Stimulated activated naive CD8-positive, alpha-beta T cell treated with anti-CD3 and anti-CD28 coated beads, Interleukin-15, amount 100 ng/mL, for 72 hours (primary cell): ENCODE data around the gene AKAP7.
"Not testable (repeated sequence)": the region's sequence is repeated elsewhere in the genome, so short reads cannot be mapped to it uniquely, and the experiment has no call there.

ENCODE experiments used
- ATAC-seq: fragments of 150-1000 bp; cut with Tn5 transposase; 2 replicates; pipeline ENCODE4 v1.10.0; 2021; ENCODE audit warnings: mild to moderate bottlenecking, moderate library complexity
- DNase-seq, 2 donors: peaks; one replicate each; pipeline ENCODE4 v3.0.0; 2021 to 2022
- H3K27ac Mint-ChIP-seq, 2 donors: one replicate each; pipeline ENCODE4 v1.8.0; 2022; ENCODE audit warnings: mild to moderate bottlenecking in 2 of 2, mixed read lengths in 2 of 2, moderate library complexity in 2 of 2
- H3K27me3 Mint-ChIP-seq: one replicate; pipeline ENCODE4 v1.8.0; 2022; ENCODE audit warnings: mixed read lengths
- H3K4me1 Mint-ChIP-seq: one replicate; pipeline ENCODE4 v1.8.0; 2022; ENCODE audit warnings: mild to moderate bottlenecking, mixed read lengths
- H3K4me3 Mint-ChIP-seq, 2 donors: one replicate each; pipeline ENCODE4 v1.8.0; 2022; ENCODE audit warnings: mild to moderate bottlenecking in 2 of 2, mixed read lengths in 2 of 2, moderate library complexity in 1 of 2
- H3K9me3 Mint-ChIP-seq, 2 donors: one replicate each; pipeline ENCODE4 v1.8.0; 2022; ENCODE audit warnings: mixed read lengths in 2 of 2

AKAP7 gene

DNA sequence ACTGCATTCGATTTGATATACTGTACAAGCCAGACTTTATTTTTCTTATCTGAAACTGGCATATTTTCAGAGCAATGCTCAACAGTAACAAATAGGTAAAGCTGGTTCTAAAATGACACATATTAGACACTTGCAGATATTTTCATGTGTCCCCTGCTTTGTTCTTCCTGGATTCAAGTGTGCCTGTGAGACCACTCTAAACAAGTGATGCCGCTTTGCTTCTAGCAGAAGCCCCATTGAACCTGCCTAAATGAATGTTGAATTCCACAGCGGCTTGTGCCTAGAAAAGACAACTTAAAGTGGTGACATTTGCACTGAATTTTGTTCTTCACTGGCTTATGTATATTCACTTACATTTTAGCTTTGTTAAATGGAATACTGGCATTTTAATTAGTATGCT, 115.7 kb downstream of the AKAP7 start:
- no peak overlapping the region for H3K27ac Mint-ChIP-seq
- peaks cover 52% of the 10 kb centered on the region for H3K4me1 Mint-ChIP-seq
- DNase-seq = no peak
- H3K4me3 Mint-ChIP-seq = peak overlapping the region; percentile 53 to 68
- H3K9me3 Mint-ChIP-seq = no peaks in the 10 kb centered on the region
- ATAC-seq = no peak
- no peaks in the 10 kb centered on the region for H3K27me3 Mint-ChIP-seq

GRCh38 chr6:131251590-131252199, 116.4 kb downstream of the AKAP7 start:
- Mint-ChIP-seq H3K4me1 (peaks cover 49% of the 10 kb centered on the region), H3K27ac (no peak overlapping the region), H3K27me3 (no peaks in the 10 kb centered on the region), H3K4me3 (peak overlapping the region in 1 of 2 donors; percentile 16), H3K9me3 (no peaks in the 10 kb centered on the region)
- no peak for DNase-seq
- no peak for ATAC-seq

GRCh38 chr6:131255434-131255833, 120.2 kb downstream of the AKAP7 start:
- no peak for DNase-seq
- Mint-ChIP-seq H3K27ac (peak overlapping the region in 1 of 2 donors; percentile 34), H3K27me3 (no peaks in the 10 kb centered on the region), H3K9me3 (no peaks in the 10 kb centered on the region), H3K4me3 (no peak overlapping the region), H3K4me1 (peaks cover 46% of the 10 kb centered on the region)
- no peak for ATAC-seq

GRCh38 chr6:131255911-131256310, 120.6 kb downstream of the AKAP7 start:
- H3K27me3 Mint-ChIP-seq = no peaks in the 10 kb centered on the region
- ATAC-seq = no peak
- H3K27ac Mint-ChIP-seq = peak overlapping the region in 1 of 2 donors; percentile 81
- H3K4me1 Mint-ChIP-seq = peaks cover 41% of the 10 kb centered on the region
- no peak for DNase-seq
- H3K9me3 Mint-ChIP-seq = no peaks in the 10 kb centered on the region
- H3K4me3 Mint-ChIP-seq = no peak overlapping the region

DNA sequence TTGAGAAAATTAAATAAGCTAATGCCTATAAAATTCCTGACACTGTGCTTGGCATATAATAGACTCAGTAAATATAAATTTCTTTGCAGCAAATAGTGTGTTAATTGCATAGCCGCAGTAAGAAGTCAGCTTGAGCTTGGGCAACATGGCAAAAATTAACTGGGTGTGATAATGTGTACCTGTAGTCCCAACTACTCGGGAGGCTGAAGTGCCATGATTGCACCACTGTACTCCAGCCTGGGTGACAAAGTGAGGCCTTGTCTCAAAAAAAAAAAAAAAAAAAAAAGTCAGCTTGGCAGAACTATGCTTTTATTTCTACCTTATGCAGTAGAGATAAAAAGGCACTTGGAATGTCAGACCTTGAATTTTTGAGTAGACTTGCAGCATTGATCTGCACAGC, 121.8 kb downstream of the AKAP7 start:
- H3K27me3 Mint-ChIP-seq = no peaks in the 10 kb centered on the region
- H3K27ac Mint-ChIP-seq = no peak overlapping the region
- H3K4me1 Mint-ChIP-seq = peaks cover 29% of the 10 kb centered on the region
- DNase-seq = no peak
- H3K9me3 Mint-ChIP-seq = peaks cover 6% of the 10 kb centered on the region in 2 donors
- no peak overlapping the region for H3K4me3 Mint-ChIP-seq
- ATAC-seq = no peak

GRCh38 chr6:131258010-131258652, 122.9 kb downstream of the AKAP7 start:
- Mint-ChIP-seq H3K4me3 (no peak overlapping the region), H3K27me3 (no peaks in the 10 kb centered on the region), H3K4me1 (peaks cover 20% of the 10 kb centered on the region), H3K27ac (no peak overlapping the region), H3K9me3 (peaks cover 6% of the 10 kb centered on the region in 2 donors)
- no peak for ATAC-seq
- DNase-seq = no peak

- DNase-seq (no peak), ATAC-seq (no peak)
- Mint-ChIP-seq H3K4me3 (no peak overlapping the region), H3K9me3 (peaks cover 6% of the 10 kb centered on the region in 2 donors), H3K4me1 (peaks cover 20% of the 10 kb centered on the region), H3K27me3 (no peaks in the 10 kb centered on the region), H3K27ac (no peak overlapping the region)
Observed at GRCh38 chr6:131258816-131259476, 123.7 kb downstream of the AKAP7 start.

GRCh38 chr6:131260960-131261359, 125.7 kb downstream of the AKAP7 start:
- not testable (repeated sequence) for ATAC-seq, H3K4me1 Mint-ChIP-seq, H3K27me3 Mint-ChIP-seq, H3K27ac Mint-ChIP-seq, DNase-seq, H3K4me3 Mint-ChIP-seq
- H3K9me3 Mint-ChIP-seq = peaks cover 6 to 10% of the 10 kb centered on the region in 2 donors

DNA sequence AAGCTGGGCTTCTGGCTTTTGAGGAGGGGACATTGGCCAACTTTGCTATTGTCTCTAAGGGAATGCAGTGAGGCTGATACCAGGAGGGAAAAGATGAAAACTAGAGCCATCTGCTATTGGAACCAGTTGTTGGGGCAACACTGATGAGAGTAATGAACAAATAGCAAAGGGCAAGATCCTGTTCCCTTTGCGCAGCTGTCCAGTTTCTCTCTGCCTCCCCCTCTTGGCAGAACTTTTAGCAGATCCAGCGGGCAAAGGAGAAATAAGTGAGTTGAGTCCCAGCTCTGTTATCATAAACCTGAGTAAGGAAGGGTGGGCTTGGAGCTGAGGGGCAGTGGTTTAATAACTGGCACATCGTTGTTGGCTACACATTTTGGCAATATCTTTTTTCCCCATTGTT, 126.8 kb downstream of the AKAP7 start:
- no peak for DNase-seq
- H3K4me3 Mint-ChIP-seq = no peak overlapping the region
- ATAC-seq = no peak
- H3K4me1 Mint-ChIP-seq = peaks cover 9% of the 10 kb centered on the region
- H3K9me3 Mint-ChIP-seq = peaks cover 6 to 10% of the 10 kb centered on the region in 2 donors
- no peak overlapping the region for H3K27ac Mint-ChIP-seq
- H3K27me3 Mint-ChIP-seq = no peaks in the 10 kb centered on the region

DNA sequence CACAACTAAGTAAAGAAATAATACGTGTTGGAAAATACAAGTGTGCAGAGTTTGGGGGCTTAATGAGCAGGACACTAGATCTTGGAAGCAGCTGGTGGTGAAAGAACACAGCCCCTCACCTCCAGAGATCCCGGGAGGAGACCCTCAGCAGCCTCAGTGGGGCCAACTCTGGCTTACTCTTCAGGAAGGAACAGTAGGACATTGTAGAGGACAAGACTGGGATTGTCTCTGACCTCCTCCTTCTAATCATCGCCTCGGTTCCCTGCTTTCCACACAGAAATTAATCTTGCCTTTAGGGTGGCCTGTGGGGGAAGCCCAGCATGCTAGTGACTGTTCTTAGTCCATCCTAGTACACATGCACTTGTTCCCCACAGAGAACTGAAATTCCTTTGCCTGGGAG, 130.7 kb downstream of the AKAP7 start:
- no peak for DNase-seq
- no peak for ATAC-seq
- no peak overlapping the region for H3K4me3 Mint-ChIP-seq
- peak overlapping the region in 1 of 2 donors; percentile 19 for H3K27ac Mint-ChIP-seq
- no peaks in the 10 kb centered on the region for H3K27me3 Mint-ChIP-seq
- H3K4me1 Mint-ChIP-seq = peaks cover 9% of the 10 kb centered on the region
- peaks cover 6 to 13% of the 10 kb centered on the region in 2 donors for H3K9me3 Mint-ChIP-seq

GRCh38 chr6:131268303-131268702, 133.0 kb downstream of the AKAP7 start:
- H3K27me3 Mint-ChIP-seq = no peaks in the 10 kb centered on the region
- H3K4me1 Mint-ChIP-seq = peaks cover 9% of the 10 kb centered on the region
- no peak overlapping the region for H3K27ac Mint-ChIP-seq
- ATAC-seq (no peak), DNase-seq (no peak)
- H3K4me3 Mint-ChIP-seq = no peak overlapping the region
- peaks cover 8 to 19% of the 10 kb centered on the region in 2 donors for H3K9me3 Mint-ChIP-seq

DNA sequence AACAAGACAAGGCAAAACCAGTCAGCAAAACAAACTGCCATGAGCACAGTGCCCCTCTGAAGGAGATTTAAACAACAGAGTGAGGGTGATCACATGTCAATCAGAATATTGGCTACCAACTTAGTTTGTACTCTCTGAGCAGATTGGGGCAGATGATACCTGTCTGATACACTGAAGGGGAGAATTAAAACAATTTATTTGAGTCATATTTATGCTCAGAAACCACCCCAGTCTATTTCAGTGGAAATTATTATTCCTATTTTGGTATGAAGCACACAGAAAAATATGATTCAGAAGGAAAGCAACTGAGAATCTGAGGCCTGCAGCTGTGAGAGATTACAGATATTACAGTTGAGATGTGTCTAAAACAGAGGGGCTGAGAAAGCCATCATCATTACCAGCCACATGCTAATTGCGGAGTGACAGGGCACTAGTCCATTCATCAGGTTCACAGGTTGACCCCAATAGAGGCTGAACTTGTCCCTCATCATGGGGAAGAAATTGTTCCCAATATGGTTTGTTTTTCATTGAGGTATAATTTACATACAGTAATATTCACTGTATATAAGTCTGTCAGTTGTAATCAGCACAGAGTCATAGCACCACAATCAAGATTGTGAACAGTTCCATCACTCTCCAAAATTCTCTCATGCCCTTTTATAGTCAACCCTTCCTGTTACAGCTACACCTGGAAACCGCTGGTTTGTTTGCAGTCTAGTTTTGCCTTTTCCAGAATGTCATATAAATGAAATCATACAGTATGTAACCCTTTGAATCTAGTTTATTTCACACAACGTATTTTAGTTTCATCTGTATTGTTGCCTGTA, 134.5 kb downstream of the AKAP7 start:
- Mint-ChIP-seq H3K27me3 (no peaks in the 10 kb centered on the region), H3K27ac (no peak overlapping the region), H3K4me3 (no peak overlapping the region), H3K4me1 (peaks cover 9% of the 10 kb centered on the region), H3K9me3 (peaks cover 17 to 30% of the 10 kb centered on the region in 2 donors)
- DNase-seq = no peak
- ATAC-seq = peak; percentile 78

- H3K27me3 Mint-ChIP-seq = no peaks in the 10 kb centered on the region
- ATAC-seq (no peak), DNase-seq (no peak)
- H3K4me1 Mint-ChIP-seq = peaks cover 9% of the 10 kb centered on the region
- peaks cover 21 to 31% of the 10 kb centered on the region in 2 donors for H3K9me3 Mint-ChIP-seq
- H3K4me3 Mint-ChIP-seq = no peak overlapping the region
- no peak overlapping the region for H3K27ac Mint-ChIP-seq
Observed at GRCh38 chr6:131270534-131270933, 135.3 kb downstream of the AKAP7 start.

DNA sequence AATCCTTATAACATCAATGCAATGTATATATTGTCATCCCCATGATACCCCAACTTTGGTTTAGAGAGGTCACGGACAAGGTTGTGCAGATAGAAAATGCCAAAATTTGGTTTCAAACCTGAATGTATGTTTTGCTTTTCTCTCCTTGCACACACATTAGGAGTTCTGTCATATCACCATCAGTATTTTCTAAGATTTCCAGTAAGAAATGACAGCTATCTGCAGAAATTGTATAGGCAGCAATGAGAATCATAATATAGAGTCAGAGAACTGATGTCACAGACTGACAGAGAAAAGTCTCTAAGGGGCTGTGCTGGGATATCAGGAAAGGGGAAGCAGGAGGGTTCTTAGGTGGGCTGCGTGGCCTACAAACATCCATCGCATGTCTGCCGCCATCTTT, 140.0 kb downstream of the AKAP7 start:
- Mint-ChIP-seq H3K4me3 (no peak overlapping the region), H3K27me3 (no peaks in the 10 kb centered on the region), H3K4me1 (peaks cover 8% of the 10 kb centered on the region), H3K9me3 (peaks cover 34 to 38% of the 10 kb centered on the region in 2 donors), H3K27ac (no peak overlapping the region)
- DNase-seq (no peak), ATAC-seq (no peak)

DNA sequence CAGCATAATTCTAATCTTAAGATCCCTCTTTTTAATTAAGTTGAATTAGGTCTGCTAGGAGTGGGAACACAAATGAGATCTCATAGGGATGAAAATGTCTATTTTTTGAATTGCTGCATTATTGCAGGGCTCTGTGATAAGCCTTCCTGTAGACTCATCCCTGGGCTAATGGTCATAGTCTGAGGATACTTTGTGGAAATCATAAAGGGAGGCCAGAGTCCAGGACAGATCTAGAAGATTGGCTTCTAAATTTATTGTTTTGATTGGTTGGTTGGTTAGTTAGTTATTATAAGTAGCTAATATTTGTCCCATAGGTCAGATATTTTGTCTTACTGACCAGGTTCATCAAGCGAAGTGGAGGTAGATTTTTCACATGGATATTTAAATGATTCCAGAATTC, 142.3 kb downstream of the AKAP7 start:
- H3K4me1 Mint-ChIP-seq = peaks cover 24% of the 10 kb centered on the region
- ATAC-seq (no peak), DNase-seq (no peak)
- H3K4me3 Mint-ChIP-seq = no peak overlapping the region
- peaks cover 28 to 30% of the 10 kb centered on the region in 2 donors for H3K9me3 Mint-ChIP-seq
- no peaks in the 10 kb centered on the region for H3K27me3 Mint-ChIP-seq
- no peak overlapping the region for H3K27ac Mint-ChIP-seq
